ENCODE results near the gene PPP6C.
"Not testable (repeated sequence)": the region's sequence is repeated elsewhere in the genome, so short reads cannot be mapped to it uniquely, and the experiment has no call there.

The PPP6C gene

GRCh38 chr9:125180876-125181275 is 8.7 kb downstream of the PPP6C start:
- DNase-seq: no peak

GRCh38 chr9:125179776-125180175 is 9.8 kb downstream of the PPP6C start:
- not testable (repeated sequence) for DNase-seq

- no peak for DNase-seq
These were observed 11.7 kb downstream of the PPP6C start for GRCh38 chr9:125177888-125178287.

- no peak for DNase-seq
These were observed 13.0 kb downstream of the PPP6C start for GRCh38 chr9:125176636-125177035.

GRCh38 chr9:125172031-125172755 is 17.4 kb downstream of the PPP6C start:
- no peak for DNase-seq

GRCh38 chr9:125169895-125170294 is 19.7 kb downstream of the PPP6C start:
- DNase-seq: no peak

GRCh38 chr9:125166762-125167161 is 22.8 kb downstream of the PPP6C start:
- no peak for DNase-seq

- not testable (repeated sequence) for DNase-seq
These were observed 26.7 kb downstream of the PPP6C start for GRCh38 chr9:125162891-125163290.

DNA sequence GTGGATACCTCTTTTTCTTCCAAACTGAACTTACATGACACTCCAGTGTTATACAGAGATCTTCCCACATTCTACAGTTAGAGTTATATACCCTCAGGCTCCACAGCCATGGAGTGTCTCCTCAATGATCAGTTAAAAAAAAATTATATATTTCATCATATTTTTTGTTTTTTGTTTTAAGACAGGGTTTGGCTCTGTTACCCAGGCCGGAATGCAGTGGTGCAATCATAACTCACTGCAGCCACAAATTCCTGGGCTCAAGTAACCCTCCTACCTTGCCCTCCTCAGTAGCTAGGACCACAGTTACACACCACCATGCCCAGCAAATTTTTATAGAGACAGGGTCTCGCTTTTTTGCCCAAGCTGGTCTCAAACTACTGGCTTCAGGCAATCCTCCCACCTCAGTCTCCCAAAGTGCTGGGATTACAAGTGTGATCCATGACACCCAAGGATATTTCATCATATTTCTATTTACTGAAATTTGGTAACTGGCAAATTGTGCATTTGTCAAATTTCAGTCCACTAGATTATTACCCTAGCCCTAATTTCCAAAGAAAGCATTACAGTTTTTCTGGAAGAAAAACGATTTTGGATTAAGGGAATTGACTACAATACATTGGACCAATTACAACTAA is 28.2 kb downstream of the PPP6C start:
- DNase-seq: no peak

DNA sequence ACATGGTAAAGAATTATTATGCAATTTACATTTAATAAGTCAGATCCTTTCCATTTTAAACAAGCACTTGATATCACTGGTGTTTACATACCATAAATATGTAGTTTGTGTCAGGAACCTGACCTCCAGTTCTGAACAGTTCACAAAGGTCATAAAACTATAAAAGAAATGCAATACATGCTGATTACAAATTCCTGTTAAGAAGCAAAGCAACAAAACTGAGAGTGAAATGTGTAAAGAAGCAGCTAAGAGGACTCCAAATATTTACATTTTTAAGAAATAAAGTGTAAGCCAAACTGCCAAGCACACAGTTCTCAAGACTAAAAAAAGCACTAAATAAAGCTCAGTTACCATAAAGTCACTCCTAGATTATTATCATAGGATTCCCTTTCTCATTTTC is 28.9 kb downstream of the PPP6C start:
- DNase-seq: no peak

DNA sequence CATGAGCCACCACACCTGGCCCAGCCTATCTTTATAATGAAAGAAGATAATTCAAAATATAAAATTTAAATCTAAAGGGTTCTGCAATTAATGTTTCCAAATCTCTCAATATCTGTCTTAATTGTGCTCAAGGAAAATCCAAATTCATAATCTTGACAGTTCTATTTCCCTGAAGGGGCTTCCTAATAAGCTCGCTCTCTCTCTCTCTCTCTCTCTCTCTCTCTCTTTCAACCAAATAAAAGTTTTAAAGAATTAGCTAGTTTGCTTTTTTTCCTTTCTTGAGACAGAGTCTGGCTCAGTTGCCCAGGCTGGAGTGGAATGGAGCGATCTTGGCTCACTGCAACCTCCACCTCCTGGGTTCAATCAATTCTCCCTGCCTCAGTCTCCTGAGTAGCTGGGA is 33.1 kb downstream of the PPP6C start:
- no peak for DNase-seq

GRCh38 chr9:125153712-125154367 is 35.8 kb downstream of the PPP6C start:
- no peak for DNase-seq

DNA sequence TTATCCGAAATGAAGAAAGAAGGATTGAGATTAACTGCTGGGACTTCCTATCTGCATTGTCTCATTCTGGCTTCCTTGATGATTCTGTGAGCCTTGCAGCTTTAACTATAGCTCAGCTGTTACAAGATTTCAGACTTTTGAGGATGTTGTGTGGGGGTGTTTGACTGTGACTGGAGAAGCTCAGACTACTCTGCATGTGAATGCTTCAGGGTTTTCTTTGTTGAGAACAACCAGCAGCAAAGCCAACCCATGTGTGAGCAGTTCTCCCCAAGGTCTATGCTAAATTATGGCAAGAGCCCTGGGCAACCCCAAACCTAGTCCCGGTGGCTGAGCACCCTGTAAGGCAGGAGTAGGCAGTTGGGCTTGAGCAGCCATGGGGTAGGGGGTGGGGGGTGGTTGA is 37.9 kb downstream of the PPP6C start:
- DNase-seq: no peak

DNA sequence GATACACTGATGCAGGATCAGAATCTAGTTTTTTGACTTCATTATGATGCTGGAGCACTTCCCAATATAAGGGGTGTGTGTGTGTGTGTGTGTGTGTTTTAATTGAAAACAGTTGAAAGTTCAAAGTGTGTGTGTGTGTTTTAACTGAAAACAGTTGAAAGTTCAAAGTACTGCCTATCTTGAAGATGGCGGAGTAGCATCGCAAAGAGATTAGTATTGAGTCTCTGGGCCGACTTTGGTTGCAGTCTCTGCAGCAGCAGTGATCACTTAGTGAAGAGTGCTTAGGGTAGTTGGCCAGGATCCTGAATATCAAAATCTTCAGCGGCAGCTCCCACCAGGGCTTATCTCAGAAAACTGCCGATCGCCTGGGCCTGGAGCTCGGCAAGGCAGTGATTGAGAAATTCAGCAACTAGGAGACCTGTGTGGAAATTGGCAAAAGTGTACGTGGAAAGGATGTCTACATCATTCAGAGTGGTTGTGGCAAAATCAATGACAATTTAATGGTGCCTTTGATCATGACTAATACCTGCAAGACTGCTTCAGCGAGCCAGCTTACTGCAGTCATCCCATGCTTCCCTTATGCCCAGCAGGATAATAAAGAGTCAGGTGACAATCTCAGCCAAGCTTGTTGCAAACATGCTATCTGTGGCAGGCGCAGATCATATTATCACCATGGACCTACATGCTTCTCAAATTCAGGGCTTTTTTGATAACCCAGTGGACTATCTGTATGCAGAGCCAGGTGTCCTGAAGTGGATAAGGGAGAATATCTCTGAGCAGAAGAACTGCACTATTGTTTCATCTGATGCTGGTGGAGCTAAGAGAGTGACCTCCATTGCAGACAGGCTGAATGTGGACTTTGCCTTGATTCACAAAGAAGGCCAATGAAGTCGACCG is 39.0 kb downstream of the PPP6C start:
- no peak for DNase-seq

GRCh38 chr9:125147401-125147951 is 42.1 kb downstream of the PPP6C start:
- DNase-seq: no peak

DNA sequence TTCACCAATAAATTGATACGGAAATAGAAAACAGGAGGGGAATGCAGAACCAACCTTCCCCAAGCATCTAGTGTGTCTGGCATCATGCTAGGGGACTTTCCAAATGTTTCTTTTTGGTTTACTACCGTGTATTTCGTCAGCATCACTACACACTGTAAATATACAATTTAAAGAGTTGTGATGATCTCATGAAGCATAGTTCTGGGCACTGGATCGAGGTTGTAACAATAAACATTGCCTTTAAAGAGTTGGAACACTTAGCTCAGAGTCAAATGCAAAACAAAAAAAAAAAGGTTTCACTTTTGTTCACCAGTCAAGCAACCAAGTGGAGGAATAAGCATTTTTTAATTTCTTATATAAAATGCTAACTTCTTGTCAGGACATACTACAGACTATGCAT is 43.4 kb downstream of the PPP6C start:
- no peak for DNase-seq

DNA sequence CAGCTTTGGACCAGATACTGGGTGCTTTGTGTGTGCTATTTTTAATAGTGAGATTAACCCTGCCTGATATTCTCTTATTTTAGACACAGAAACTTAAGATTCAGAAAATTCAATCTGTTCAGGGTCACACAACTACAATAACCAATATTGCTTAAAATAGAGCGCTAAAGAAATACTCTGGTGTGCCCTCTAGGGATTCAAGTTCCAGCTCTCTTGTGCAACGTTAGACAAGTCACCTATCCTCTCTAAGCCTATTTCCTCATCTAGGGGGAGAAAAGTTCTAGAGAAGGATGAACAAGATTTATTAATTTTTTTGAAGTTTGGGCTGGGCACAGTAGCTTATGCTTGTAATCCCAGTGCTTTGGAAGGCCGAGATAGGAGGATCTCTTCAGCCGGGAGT is 44.2 kb downstream of the PPP6C start:
- DNase-seq: no peak

DNA sequence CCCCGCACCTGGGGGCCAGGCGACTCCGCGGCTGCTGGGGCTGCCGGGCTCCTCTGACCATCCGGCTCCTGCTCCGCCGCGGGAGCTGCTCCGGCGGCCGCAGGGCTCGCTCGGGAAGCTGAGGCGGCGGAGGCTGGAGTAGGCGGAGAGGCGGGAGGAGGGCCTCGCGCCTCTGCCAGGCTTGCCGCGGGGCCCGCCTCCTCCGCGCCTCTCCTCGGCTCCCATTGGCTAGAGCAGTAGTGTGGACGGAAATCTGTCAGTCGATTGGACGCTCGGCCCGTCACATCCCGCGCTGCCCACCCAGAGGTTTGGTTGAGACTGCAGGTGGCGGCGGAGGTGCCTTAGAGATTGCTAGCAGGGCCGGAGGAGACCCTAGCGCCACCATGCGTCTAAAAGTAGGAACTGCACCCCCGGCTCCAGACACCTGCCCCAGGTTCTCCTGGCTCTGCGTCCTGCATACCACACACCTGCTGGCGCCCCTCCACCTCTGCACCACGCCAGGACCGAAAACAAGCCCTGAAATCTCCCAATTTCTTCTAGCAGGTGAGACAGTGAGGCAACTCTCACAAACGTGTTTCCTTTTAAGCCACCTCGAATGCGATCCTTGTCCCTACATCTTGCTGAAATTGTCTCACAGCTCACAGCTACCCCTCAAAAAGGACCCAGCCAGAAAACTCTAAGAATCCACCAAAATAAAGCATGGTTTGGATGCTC is 46.1 kb downstream of the PPP6C start, which contains the start of gene SCAI:
Gene SCAI, minus strand, starts transcription at position 152 of the 714 bp plus-strand sequence. Its CDS starts 91 bp downstream, at position 61.
- DNase-seq: peak; percentile 99

DNA sequence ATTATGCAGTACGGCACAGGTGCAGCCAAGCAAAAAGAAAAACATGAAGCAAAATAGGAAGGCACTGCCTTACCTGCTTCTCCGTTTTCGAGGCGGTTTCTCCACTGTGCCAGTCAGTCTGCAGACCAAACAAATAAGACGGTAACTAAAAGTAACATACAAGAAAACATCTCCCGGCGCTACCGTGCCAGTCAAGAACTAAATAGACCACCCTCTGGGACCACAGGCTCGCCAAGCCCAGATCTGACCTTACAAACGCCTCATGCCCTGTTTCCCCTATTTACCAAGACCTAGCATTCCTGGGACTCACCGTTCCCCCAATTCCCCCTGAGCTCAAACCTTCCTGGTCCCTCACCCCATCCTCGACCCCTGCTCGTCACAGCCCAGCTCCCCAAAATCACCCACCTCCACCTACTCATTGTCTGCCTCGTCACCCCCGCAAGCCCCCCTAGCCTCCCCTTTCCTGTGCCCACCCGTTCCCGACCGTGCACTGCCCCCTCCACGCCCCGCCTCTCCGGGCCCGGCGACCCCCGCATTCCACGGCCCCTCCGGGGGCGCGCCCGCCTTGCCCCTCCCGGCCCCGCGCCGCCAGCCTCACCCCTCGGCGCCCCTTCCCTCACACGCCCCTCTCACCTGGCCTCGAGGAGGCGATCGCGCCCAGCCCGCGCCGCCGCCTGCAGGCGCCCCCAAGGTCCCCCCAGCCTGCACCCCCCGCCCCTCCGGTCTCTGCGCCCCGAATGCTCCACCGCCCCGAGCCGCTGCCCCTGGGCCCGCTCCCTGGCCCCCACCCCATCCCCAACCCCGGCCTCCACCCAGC is 46.8 kb downstream of the PPP6C start:
- peak; percentile 9 for DNase-seq

DNA sequence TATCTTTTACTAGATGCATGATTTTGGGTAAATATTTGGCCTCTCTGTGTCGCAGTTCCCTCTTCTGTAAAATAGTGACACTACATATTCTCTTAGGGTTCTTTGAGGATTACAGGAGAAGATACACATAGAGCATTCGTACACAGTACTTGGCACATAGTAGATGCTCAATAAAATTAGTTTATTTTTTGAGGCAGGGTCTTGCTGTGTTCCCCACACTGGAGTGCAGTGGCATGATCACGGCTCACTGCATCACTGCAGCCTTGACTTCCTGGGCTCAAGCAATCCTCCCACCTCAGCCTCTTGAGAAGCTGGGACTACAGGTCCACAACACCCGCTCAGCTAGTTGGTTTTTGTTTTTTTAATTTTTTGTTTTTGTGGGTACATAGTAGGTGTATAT is 47.9 kb downstream of the PPP6C start:
- no peak for DNase-seq

DNA sequence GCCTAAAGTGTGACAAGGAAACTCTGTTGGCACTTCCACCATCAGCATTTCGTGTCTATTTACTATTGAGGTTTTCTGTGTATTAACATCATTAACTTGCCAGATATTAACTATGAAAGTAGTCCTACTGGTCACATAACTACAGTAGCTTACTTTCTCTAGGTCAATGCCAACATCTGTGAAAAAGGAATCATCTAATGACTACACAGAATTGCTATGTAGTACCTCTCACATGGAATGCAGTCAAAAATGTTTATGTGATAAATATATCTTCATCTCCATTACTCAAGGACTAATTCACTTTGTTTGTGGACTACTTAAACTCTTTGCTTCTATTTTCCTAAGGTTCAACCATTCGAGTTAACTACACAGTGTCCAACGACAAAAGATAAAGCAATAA is 48.4 kb downstream of the PPP6C start:
- DNase-seq: no peak

Measured in COR-L47 (cell line).